ENCODE data around the gene PRRG4. TPM values are rescaled to one million over a fixed set of nuclear protein-coding genes. Genes with fewer than 3 reads are reported as not detected.

PRRG4 gene
- total RNA-seq, 1 experiment from 2014 or later, result 11.5 TPM

DNA sequence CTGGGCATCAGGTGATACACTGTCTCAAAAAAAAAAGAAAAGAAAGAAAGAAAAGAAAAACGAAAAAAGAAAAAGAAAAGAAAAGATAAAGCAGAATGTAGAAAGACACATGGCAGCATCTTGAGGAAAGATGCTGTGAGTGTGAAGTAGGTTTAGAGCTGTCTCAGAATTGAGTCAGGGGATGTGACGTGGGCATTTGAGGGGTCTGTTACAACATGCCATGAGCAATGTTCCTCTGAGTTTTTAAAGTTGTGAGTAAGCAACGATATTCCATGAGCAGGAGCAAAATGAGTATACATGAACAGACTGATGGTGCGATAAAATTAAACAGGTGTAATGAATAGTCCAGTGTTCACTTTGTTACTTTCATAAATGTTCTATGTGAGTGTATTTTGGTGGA, 51.6 kb downstream of the PRRG4 start:
- no peaks in the 10 kb centered on the region for H3K9me2 ChIP-seq (ENCODE audit: insufficient read depth)
- no peaks in the 10 kb centered on the region for H3K36me3 ChIP-seq (ENCODE audit: low read depth)
- H3K27me3 ChIP-seq (ENCODE audit: insufficient read depth, low read depth), result no peaks in the 10 kb centered on the region
- no peaks in the 10 kb centered on the region for H3K4me1 ChIP-seq (replicated peaks; ENCODE audit: insufficient read depth)
- no peak overlapping the region for H3K4me3 ChIP-seq
- POLR2A ChIA-PET (ENCODE audit: unreplicated experiment), result no interaction called here
- no peaks in the 10 kb centered on the region for H3K79me2 ChIP-seq (ENCODE audit: low read depth)
- DNase-seq, result no peak
- TF ChIP-seq, protein P1, sequence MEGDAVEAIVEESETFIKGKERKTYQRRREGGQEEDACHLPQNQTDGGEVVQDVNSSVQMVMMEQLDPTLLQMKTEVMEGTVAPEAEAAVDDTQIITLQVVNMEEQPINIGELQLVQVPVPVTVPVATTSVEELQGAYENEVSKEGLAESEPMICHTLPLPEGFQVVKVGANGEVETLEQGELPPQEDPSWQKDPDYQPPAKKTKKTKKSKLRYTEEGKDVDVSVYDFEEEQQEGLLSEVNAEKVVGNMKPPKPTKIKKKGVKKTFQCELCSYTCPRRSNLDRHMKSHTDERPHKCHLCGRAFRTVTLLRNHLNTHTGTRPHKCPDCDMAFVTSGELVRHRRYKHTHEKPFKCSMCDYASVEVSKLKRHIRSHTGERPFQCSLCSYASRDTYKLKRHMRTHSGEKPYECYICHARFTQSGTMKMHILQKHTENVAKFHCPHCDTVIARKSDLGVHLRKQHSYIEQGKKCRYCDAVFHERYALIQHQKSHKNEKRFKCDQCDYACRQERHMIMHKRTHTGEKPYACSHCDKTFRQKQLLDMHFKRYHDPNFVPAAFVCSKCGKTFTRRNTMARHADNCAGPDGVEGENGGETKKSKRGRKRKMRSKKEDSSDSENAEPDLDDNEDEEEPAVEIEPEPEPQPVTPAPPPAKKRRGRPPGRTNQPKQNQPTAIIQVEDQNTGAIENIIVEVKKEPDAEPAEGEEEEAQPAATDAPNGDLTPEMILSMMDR (conservative IDR thresholded peaks at IDR 0.05), result no peak
- no peak for TF ChIP-seq EZH2 (IDR thresholded peaks at IDR 0.05; ENCODE audit: low read depth)
- H4K20me1 ChIP-seq (ENCODE audit: insufficient read depth), result no peaks in the 10 kb centered on the region
- CTCF ChIA-PET, result no interaction called here
- no TSS peak for BruUV-seq (replicated peaks)
- H3K9me3 ChIP-seq (ENCODE audit: insufficient read depth, low read depth), result no peaks in the 10 kb centered on the region; the same call in 1 of the 2 replicates
- H3F3A ChIP-seq (ENCODE audit: insufficient read depth, low read depth), result no peaks in the 10 kb centered on the region
- intact Hi-C loops (cut with micrococcal nuclease; ENCODE audit: unreplicated experiment), result no loop called here
- H3K27ac ChIP-seq, result no peak overlapping the region
- no peak overlapping the region for H3K4me2 ChIP-seq
- H2AFZ ChIP-seq, result no peak overlapping the region

- no peaks in the 10 kb centered on the region for H3K36me3 ChIP-seq (ENCODE audit: low read depth)
- peaks cover under 1% of the 10 kb centered on the region; the same call in 1 of the 2 replicates for H3K4me1 ChIP-seq (replicated peaks; ENCODE audit: insufficient read depth)
- H3K9me2 ChIP-seq (ENCODE audit: insufficient read depth), result no peaks in the 10 kb centered on the region
- TF ChIP-seq, protein P1 (conservative IDR thresholded peaks at IDR 0.05), result no peak
- TF ChIP-seq EZH2 (IDR thresholded peaks at IDR 0.05; ENCODE audit: low read depth), result no peak
- no peak for DNase-seq
- H3F3A ChIP-seq (ENCODE audit: insufficient read depth, low read depth), result peaks cover under 1% of the 10 kb centered on the region; the same call in 1 of the 2 replicates
- H3K27me3 ChIP-seq (ENCODE audit: insufficient read depth, low read depth), result no peaks in the 10 kb centered on the region
- POLR2A ChIA-PET (ENCODE audit: unreplicated experiment), result no interaction called here
- no peak overlapping the region for H2AFZ ChIP-seq
- no peaks in the 10 kb centered on the region; the same call in 1 of the 2 replicates for H3K9me3 ChIP-seq (ENCODE audit: insufficient read depth, low read depth)
- intact Hi-C loops (cut with micrococcal nuclease; ENCODE audit: unreplicated experiment), result no loop called here
- no TSS peak for BruUV-seq (replicated peaks)
- no peak overlapping the region for H3K4me3 ChIP-seq
- no peak overlapping the region for H3K4me2 ChIP-seq
- CTCF ChIA-PET, result interaction anchor here (0.7 kb wide), 1 partner anchor 1778 kb away, joined by 8 read pairs; no protein-coding TSS in a partner anchor
- H4K20me1 ChIP-seq (ENCODE audit: insufficient read depth), result no peaks in the 10 kb centered on the region
- no peak overlapping the region for H3K27ac ChIP-seq
- no peaks in the 10 kb centered on the region for H3K79me2 ChIP-seq (ENCODE audit: low read depth)
These were observed 53.7 kb downstream of the PRRG4 start for GRCh38 chr11:32883421-32883820.

DNA sequence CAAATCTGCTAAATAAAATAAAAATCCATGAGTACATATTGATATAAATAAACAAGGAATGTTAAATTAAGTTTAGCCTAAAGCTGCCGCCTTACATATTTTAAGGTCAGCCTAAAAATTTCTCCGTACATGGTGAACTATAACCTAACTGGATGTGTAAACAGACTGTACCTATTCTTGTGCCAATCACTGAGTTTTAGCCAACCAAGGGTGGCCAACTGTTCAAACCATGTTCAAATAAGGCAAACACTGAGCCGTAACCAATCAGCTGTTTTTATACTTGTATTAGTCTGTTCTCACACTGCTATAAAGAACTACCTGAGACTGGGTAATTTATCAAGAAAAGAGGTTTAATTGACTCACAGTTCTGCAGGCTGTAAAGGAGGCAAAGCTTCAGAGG, 54.3 kb downstream of the PRRG4 start:
- peaks cover 6% of the 10 kb centered on the region; the same call in 1 of the 2 replicates for H3F3A ChIP-seq (ENCODE audit: insufficient read depth, low read depth)
- POLR2A ChIA-PET (ENCODE audit: unreplicated experiment), result no interaction called here
- no peaks in the 10 kb centered on the region for H3K79me2 ChIP-seq (ENCODE audit: low read depth)
- TF ChIP-seq, protein P1 (conservative IDR thresholded peaks at IDR 0.05), result no peak
- no peak for TF ChIP-seq EZH2 (IDR thresholded peaks at IDR 0.05; ENCODE audit: low read depth)
- no TSS peak for BruUV-seq (replicated peaks)
- CTCF ChIA-PET, result no interaction called here
- H3K27ac ChIP-seq, result no peak overlapping the region
- no peaks in the 10 kb centered on the region for H3K9me2 ChIP-seq (ENCODE audit: insufficient read depth)
- H3K9me3 ChIP-seq (ENCODE audit: insufficient read depth, low read depth), result no peaks in the 10 kb centered on the region
- H3K27me3 ChIP-seq (ENCODE audit: insufficient read depth, low read depth), result no peaks in the 10 kb centered on the region
- H3K36me3 ChIP-seq (ENCODE audit: low read depth), result no peaks in the 10 kb centered on the region
- H4K20me1 ChIP-seq (ENCODE audit: insufficient read depth), result no peaks in the 10 kb centered on the region
- peaks cover 6% of the 10 kb centered on the region; the same call in 1 of the 2 replicates for H3K4me1 ChIP-seq (replicated peaks; ENCODE audit: insufficient read depth)
- no peak overlapping the region for H3K4me2 ChIP-seq
- no peak overlapping the region for H2AFZ ChIP-seq
- intact Hi-C loops (cut with micrococcal nuclease; ENCODE audit: unreplicated experiment), result no loop called here
- no peak overlapping the region for H3K4me3 ChIP-seq
- DNase-seq, result no peak

Data from PC-9 (cell line).